Trophoblast cell (in vitro differentiated cells and primary cell): ENCODE results near the gene SAP30L.

Experiments used
- DNase-seq, 2 donors: peaks; one replicate each; pipeline ENCODE4 v3.0.0-alpha.2; 2016
- H2AFZ ChIP-seq: 2 replicates; pipeline ENCODE4 v1.6.1; 2013; ENCODE audit warnings: low read length, moderate library complexity, mild to moderate bottlenecking; ENCODE audit not compliant: insufficient read depth, poor library complexity
- H2AK5ac ChIP-seq: 2 replicates; pipeline ENCODE4 v1.6.1; 2013; ENCODE audit warnings: mild to moderate bottlenecking, low read length
- H2BK120ac ChIP-seq: 2 replicates; pipeline ENCODE4 v1.6.1; 2013; ENCODE audit warnings: low read length, mild to moderate bottlenecking, moderate library complexity; ENCODE audit not compliant: insufficient read depth, poor library complexity
- H2BK12ac ChIP-seq: 2 replicates; pipeline ENCODE4 v1.6.1; 2013; ENCODE audit warnings: mild to moderate bottlenecking, low read length, moderate library complexity
- H2BK5ac ChIP-seq: 2 replicates; pipeline ENCODE4 v1.6.1; 2013; ENCODE audit warnings: low read length, low read depth, moderate library complexity, mild to moderate bottlenecking; ENCODE audit not compliant: poor library complexity
- H3K14ac ChIP-seq: 2 replicates; pipeline ENCODE4 v1.6.1; 2013; ENCODE audit warnings: mild to moderate bottlenecking, low read length
- H3K18ac ChIP-seq: 2 replicates; pipeline ENCODE4 v1.6.1; 2013; ENCODE audit warnings: mild to moderate bottlenecking, low read length
- H3K23ac ChIP-seq: 2 replicates; pipeline ENCODE4 v1.6.1; 2013; ENCODE audit warnings: low read length
- H3K27ac ChIP-seq: 2 replicates; pipeline ENCODE4 v1.5.1; 2013; ENCODE audit warnings: low read depth, mild to moderate bottlenecking, inconsistent platforms, low read length, moderate library complexity
- H3K27me3 ChIP-seq: 2 replicates; pipeline ENCODE4 v1.6.1; 2013; ENCODE audit warnings: inconsistent platforms, mild to moderate bottlenecking, low read length, moderate library complexity; ENCODE audit not compliant: insufficient read depth
- H3K36me3 ChIP-seq, 2 experiments: 1 replicate in 1 of 2; 2 replicates in 1 of 2; pipeline ENCODE4 v1.6.1; 2013; ENCODE audit warnings: low read length in 2 of 2, mild to moderate bottlenecking in 2 of 2, moderate library complexity in 1 of 2; ENCODE audit not compliant: insufficient read depth in 2 of 2, control insufficient read depth in 1 of 2
- H3K4ac ChIP-seq: 2 replicates; pipeline ENCODE4 v1.6.1; 2013; ENCODE audit warnings: low read depth, mild to moderate bottlenecking, low read length, moderate library complexity
- H3K4me1 ChIP-seq, 2 experiments: 1 replicate in 1 of 2; 2 replicates in 1 of 2; pipeline ENCODE4 v1.6.1; 2013; ENCODE audit warnings: low read length in 2 of 2, mild to moderate bottlenecking in 2 of 2, moderate library complexity in 1 of 2; ENCODE audit not compliant: insufficient read depth in 2 of 2, control insufficient read depth in 1 of 2
- H3K4me2 ChIP-seq: 2 replicates; pipeline ENCODE4 v1.6.1; 2013; ENCODE audit warnings: inconsistent platforms, mild to moderate bottlenecking, low read length, moderate library complexity
- H3K4me3 ChIP-seq: 2 replicates; pipeline ENCODE4 v1.5.1; 2013; ENCODE audit warnings: mild to moderate bottlenecking, low read depth, low read length, inconsistent platforms
- H3K79me1 ChIP-seq: one replicate; pipeline ENCODE4 v1.6.1; 2013; ENCODE audit warnings: low read length
- H3K79me2 ChIP-seq: 2 replicates; pipeline ENCODE4 v1.6.1; 2013; ENCODE audit warnings: low read length, mild to moderate bottlenecking; ENCODE audit not compliant: control insufficient read depth, insufficient read depth, poor library complexity
- H3K9ac ChIP-seq: 2 replicates; pipeline ENCODE4 v1.6.1; 2013; ENCODE audit warnings: mild to moderate bottlenecking, low read length
- H3K9me3 ChIP-seq: 2 replicates; pipeline ENCODE4 v1.6.1; 2013; ENCODE audit warnings: low read depth, mild to moderate bottlenecking, control low read depth, inconsistent platforms, low read length; ENCODE audit not compliant: insufficient read depth
- H4K12ac ChIP-seq: 2 replicates; pipeline ENCODE4 v1.6.1; 2013; ENCODE audit warnings: low read depth, mild to moderate bottlenecking, low read length, moderate library complexity
- H4K8ac ChIP-seq: 2 replicates; pipeline ENCODE4 v1.6.1; 2013; ENCODE audit warnings: low read depth, mild to moderate bottlenecking, low read length, moderate library complexity
- H4K91ac ChIP-seq: one replicate; pipeline ENCODE4 v1.6.1; 2013; ENCODE audit warnings: low read depth, mild to moderate bottlenecking, low read length, moderate library complexity
- WGBS: extraction: QIAGEN DNeasy Blood & Tissue Kit; methylation state at CpG from one replicate; pipeline ENCODE4 v1.1.7; 2013; ENCODE audit warnings: missing lambda C conversion rate; ENCODE audit not compliant: insufficient read length, insufficient coverage; ENCODE audit errors: extremely low coverage; 5-methylcytosine and 5-hydroxymethylcytosine counted together

Gene SAP30L

DNA sequence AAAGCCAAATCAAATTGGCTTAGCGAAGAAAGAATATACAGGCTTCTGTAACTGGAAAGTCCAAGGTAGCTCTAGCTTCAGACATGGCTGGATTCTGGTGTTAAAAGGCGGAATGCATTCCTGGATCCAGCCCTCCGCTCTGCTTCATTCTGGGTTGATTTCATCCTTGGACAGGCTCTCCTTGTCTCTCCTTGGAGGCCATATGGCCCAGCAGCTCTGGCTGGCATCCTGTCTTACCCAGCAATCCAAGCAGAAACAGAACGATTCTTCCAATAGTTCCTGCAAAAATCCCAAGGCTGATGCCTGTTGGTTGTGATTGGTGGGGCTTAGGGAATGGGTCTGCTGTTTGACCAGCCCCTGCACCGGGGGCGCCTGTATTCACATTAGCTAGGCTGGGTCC is 37.0 kb upstream of the SAP30L start:
- Histone ChIP-seq H3K4me3 (no peak overlapping the region), H4K8ac (no peak overlapping the region), H3K9me3 (no peaks in the 10 kb centered on the region), H2BK12ac (no peak overlapping the region), H3K14ac (no peak overlapping the region), H2AFZ (no peak overlapping the region), H3K27ac (no peak overlapping the region), H2BK120ac (no peak overlapping the region), H3K4ac (no peak overlapping the region), H3K9ac (no peak overlapping the region), H2AK5ac (no peak overlapping the region), H3K18ac (no peak overlapping the region), H3K27me3 (no peaks in the 10 kb centered on the region), H3K79me1 (peaks cover 3% of the 10 kb centered on the region), H3K4me1 (peaks cover 3 to 8% of the 10 kb centered on the region in 2 experiments), H3K23ac (no peak overlapping the region), H3K4me2 (no peak overlapping the region), H4K91ac (no peak overlapping the region), H2BK5ac (no peak overlapping the region), H3K36me3 (peaks cover 42% of the 10 kb centered on the region in 2 experiments), H4K12ac (no peak overlapping the region), H3K79me2 (no peaks in the 10 kb centered on the region)
- DNase-seq, result no peak
- WGBS, result no CpG with 5 or more reads among the region's 6 CpGs

GRCh38 chr5:154409230-154409840 is 36.5 kb upstream of the SAP30L start:
- H3K9ac ChIP-seq, result no peak overlapping the region
- H4K91ac ChIP-seq, result no peak overlapping the region
- H3K36me3 ChIP-seq, result peaks cover 38 to 44% of the 10 kb centered on the region in 2 experiments

DNA sequence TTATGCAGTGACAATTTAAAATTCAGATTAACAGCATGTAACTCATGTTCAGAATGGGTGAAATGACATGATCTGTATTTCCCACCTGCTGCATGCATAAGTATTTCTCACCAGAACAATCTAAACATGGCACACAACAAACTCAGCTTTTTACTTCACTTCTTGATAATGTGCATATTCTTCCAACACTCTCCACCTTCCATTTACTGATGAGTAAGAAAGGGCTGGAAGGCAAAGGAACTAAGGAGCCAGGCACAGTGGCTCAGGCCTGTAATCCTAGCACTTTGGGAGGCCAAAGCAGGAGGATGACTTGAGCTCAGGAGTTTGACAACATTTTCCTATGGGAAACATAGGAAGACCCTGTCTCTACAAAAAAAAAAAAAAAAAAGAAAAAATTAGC is 35.8 kb upstream of the SAP30L start:
- Histone ChIP-seq H2AFZ (no peak overlapping the region), H3K4ac (no peak overlapping the region), H4K12ac (no peak overlapping the region), H3K9ac (no peak overlapping the region), H3K4me2 (no peak overlapping the region), H3K27me3 (no peaks in the 10 kb centered on the region), H3K9me3 (no peaks in the 10 kb centered on the region), H2AK5ac (no peak overlapping the region), H3K27ac (no peak overlapping the region), H3K4me1 (peaks cover under 1 to 4% of the 10 kb centered on the region in 2 experiments), H2BK5ac (no peak overlapping the region), H3K79me1 (peaks cover under 1% of the 10 kb centered on the region), H3K18ac (no peak overlapping the region), H3K14ac (no peak overlapping the region), H2BK120ac (no peak overlapping the region), H4K8ac (no peak overlapping the region), H3K23ac (no peak overlapping the region), H2BK12ac (no peak overlapping the region), H3K79me2 (no peaks in the 10 kb centered on the region), H3K4me3 (no peak overlapping the region), H4K91ac (no peak overlapping the region), H3K36me3 (peaks cover 41 to 44% of the 10 kb centered on the region in 2 experiments)
- no peak for DNase-seq

More at GRCh38 chr5:154409230-154409840, 36.5 kb upstream of the SAP30L start:
- no peak for DNase-seq
- Histone ChIP-seq H2BK12ac (no peak overlapping the region), H2BK5ac (no peak overlapping the region), H3K18ac (no peak overlapping the region), H3K27ac (no peak overlapping the region), H2AFZ (no peak overlapping the region), H3K23ac (no peak overlapping the region), H4K12ac (no peak overlapping the region), H3K9me3 (no peaks in the 10 kb centered on the region), H3K79me2 (no peaks in the 10 kb centered on the region), H3K4me2 (no peak overlapping the region), H3K14ac (no peak overlapping the region), H3K79me1 (peaks cover 3% of the 10 kb centered on the region), H4K8ac (no peak overlapping the region), H3K27me3 (no peaks in the 10 kb centered on the region), H3K4me3 (no peak overlapping the region), H2BK120ac (no peak overlapping the region), H3K4ac (no peak overlapping the region), H2AK5ac (no peak overlapping the region), H3K4me1 (peaks cover 3 to 6% of the 10 kb centered on the region in 2 experiments)
- no CpG with 5 or more reads among the region's 15 CpGs for WGBS

- Histone ChIP-seq H4K12ac (no peak overlapping the region), H3K4me1 (no peaks in the 10 kb centered on the region), H3K27ac (no peak overlapping the region), H3K14ac (no peak overlapping the region), H3K79me1 (no peaks in the 10 kb centered on the region), H2BK120ac (no peak overlapping the region), H3K27me3 (no peaks in the 10 kb centered on the region), H2AFZ (no peak overlapping the region), H3K36me3 (peaks cover 44 to 46% of the 10 kb centered on the region in 2 experiments), H3K9me3 (no peaks in the 10 kb centered on the region), H2BK12ac (no peak overlapping the region), H3K79me2 (no peaks in the 10 kb centered on the region), H3K23ac (no peak overlapping the region), H3K9ac (no peak overlapping the region), H4K91ac (no peak overlapping the region), H4K8ac (no peak overlapping the region), H2BK5ac (no peak overlapping the region), H3K4ac (no peak overlapping the region), H3K4me3 (no peak overlapping the region), H3K18ac (no peak overlapping the region), H2AK5ac (no peak overlapping the region), H3K4me2 (no peak overlapping the region)
- WGBS, result no CpG with 5 or more reads among the region's 6 CpGs
- DNase-seq, result no peak
Observed at GRCh38 chr5:154410786-154411185, 35.0 kb upstream of the SAP30L start.
